CD14-positive monocyte (primary cell): Measurements from ENCODE around the gene OTX1. TPM values are rescaled to one million over a fixed set of nuclear protein-coding genes. Genes with fewer than 3 reads are reported as not detected.

Source experiments
- DNase-seq, 3 donors: peaks; one replicate each; pipeline ENCODE4 v3.0.0-alpha.2; 2011 to 2022
- H2AFZ ChIP-seq: 2 replicates; pipeline ENCODE4 v1.6.0; 2012; ENCODE audit warnings: mild to moderate bottlenecking, low read depth, low read length, inconsistent platforms; ENCODE audit not compliant: insufficient read depth, poor library complexity, severe bottlenecking
- H3K27ac ChIP-seq, 2 donors: 1 replicate in 1 of 2; 2 replicates in 1 of 2; pipeline ENCODE4 v1.5.1; 2012 to 2013; ENCODE audit warnings: low read length in 2 of 2, control low read depth in 1 of 2, inconsistent platforms in 1 of 2, low read depth in 1 of 2, mild to moderate bottlenecking in 1 of 2
- H3K27me3 ChIP-seq, 2 donors: one replicate each; pipeline versions ENCODE4 v1.6.0 to v1.6.1; 2011 to 2013; ENCODE audit warnings: low read length in 2 of 2; ENCODE audit not compliant: control insufficient read depth in 2 of 2, insufficient read depth in 2 of 2
- H3K36me3 ChIP-seq, 2 donors: replicated peaks in 1 of 2; 1 replicate in 1 of 2; 2 replicates in 1 of 2; pipeline versions ENCODE4 v1.5.1 to v1.6.1; 2012 to 2013; ENCODE audit warnings: low read length in 2 of 2, control low read depth in 1 of 2, inconsistent platforms in 1 of 2, mild to moderate bottlenecking in 1 of 2; ENCODE audit not compliant: insufficient read depth in 2 of 2, control insufficient read depth in 1 of 2
- H3K4me1 ChIP-seq, 2 donors: 1 replicate in 1 of 2; 2 replicates in 1 of 2; pipeline versions ENCODE4 v1.5.1 to v1.6.1; 2012 to 2013; ENCODE audit warnings: low read length in 2 of 2, control low read depth in 1 of 2, inconsistent platforms in 1 of 2, mild to moderate bottlenecking in 1 of 2, moderate library complexity in 1 of 2; ENCODE audit not compliant: insufficient read depth in 2 of 2, control insufficient read depth in 1 of 2
- H3K4me2 ChIP-seq: replicated peaks from 2 replicates; pipeline ENCODE3; 2012; ENCODE audit warnings: low read length, moderate library complexity, mild to moderate bottlenecking; ENCODE audit not compliant: poor library complexity, severe bottlenecking; ENCODE audit errors: extremely low read depth
- H3K4me3 ChIP-seq, 3 experiments: fragments of 200-600 bp in 1 of 3; sonication (generic) in 1 of 3; replicated peaks in 1 of 3; 1 replicate in 2 of 3; 2 replicates in 1 of 3; pipeline ENCODE4 v1.5.1; 2011 to 2013; ENCODE audit warnings: low read length in 3 of 3, mild to moderate bottlenecking in 3 of 3, control low read depth in 2 of 3, low read depth in 2 of 3, inconsistent platforms in 1 of 3, moderate library complexity in 1 of 3
- H3K79me2 ChIP-seq: 2 replicates; pipeline ENCODE4 v1.6.0; 2012; ENCODE audit warnings: mild to moderate bottlenecking, control low read depth, inconsistent platforms, low read length, moderate library complexity; ENCODE audit not compliant: insufficient read depth
- H3K9ac ChIP-seq: 2 replicates; pipeline ENCODE4 v1.6.0; 2017; ENCODE audit warnings: low read length, mild to moderate bottlenecking; ENCODE audit not compliant: insufficient read depth, poor library complexity, severe bottlenecking
- H3K9me3 ChIP-seq, 2 donors: replicated peaks in 1 of 2; 1 replicate in 1 of 2; 2 replicates in 1 of 2; pipeline versions ENCODE4 v1.5.1 to v1.6.1; 2012 to 2013; ENCODE audit warnings: low read length in 2 of 2, control low read depth in 1 of 2; ENCODE audit not compliant: control insufficient read depth in 1 of 2, insufficient read depth in 1 of 2
- H4K20me1 ChIP-seq: 2 replicates; pipeline ENCODE4 v1.6.0; 2012; ENCODE audit warnings: mild to moderate bottlenecking, low read length, control low read depth, moderate library complexity; ENCODE audit not compliant: insufficient read depth
- H3K27ac Mint-ChIP-seq, 7 donors: one replicate each; pipeline ENCODE4 v1.8.0; 2020; ENCODE audit warnings: mild to moderate bottlenecking in 7 of 7, mixed read lengths in 7 of 7, moderate library complexity in 6 of 7, inconsistent platforms in 2 of 7
- H3K27me3 Mint-ChIP-seq, 3 donors: one replicate each; pipeline ENCODE4 v1.8.0; 2021 to 2022; ENCODE audit warnings: low read depth in 3 of 3, mild to moderate bottlenecking in 3 of 3, mixed read lengths in 3 of 3, moderate library complexity in 3 of 3, inconsistent platforms in 1 of 3
- H3K36me3 Mint-ChIP-seq, 2 donors: one replicate each; pipeline ENCODE4 v1.8.0; 2020; ENCODE audit warnings: mixed read lengths in 2 of 2, inconsistent platforms in 1 of 2, mild to moderate bottlenecking in 1 of 2
- H3K4me1 Mint-ChIP-seq: one replicate; pipeline ENCODE4 v1.8.0; 2020; ENCODE audit warnings: mild to moderate bottlenecking, mixed read lengths
- H3K4me3 Mint-ChIP-seq, 2 donors: one replicate each; pipeline ENCODE4 v1.8.0; 2020; ENCODE audit warnings: mild to moderate bottlenecking in 2 of 2, mixed read lengths in 2 of 2, moderate library complexity in 1 of 2
- H3K9me3 Mint-ChIP-seq, 7 donors: one replicate each; pipeline ENCODE4 v1.8.0; 2020 to 2022; ENCODE audit warnings: mixed read lengths in 7 of 7, mild to moderate bottlenecking in 6 of 7, moderate library complexity in 6 of 7, inconsistent platforms in 2 of 7
- CTCF ChIP-seq: fragments of 200-600 bp; IDR thresholded peaks from one replicate; pipeline ENCODE4 v1.8.0; 2022; ENCODE audit warnings: antibody characterized with exemption, mild to moderate bottlenecking
- WGBS: methylation state at CpG from one replicate; pipeline ENCODE4 v1.1.5; 2013; ENCODE audit warnings: missing lambda C conversion rate; ENCODE audit not compliant: insufficient coverage; 5-methylcytosine and 5-hydroxymethylcytosine counted together
- intact Hi-C, 2 donors: fragments of 100-400 bp; cut with micrococcal nuclease; formaldehyde crosslinking; loops; one replicate each; pipeline versions ENCODE4 v1.15.0 to v1.15.1; 2023
- polyA plus RNA-seq, 3 donors: library from polyadenylated mRNA; depleted of rRNA in 1 of 3; unstranded in 2 of 3; stranded (reverse) in 1 of 3; fragments of 300-500 nt in 2 of 3; fragments of >200 nt in 1 of 3; fragmentation: Illumina TruSeq in 2 of 3; gene quantifications; 1 replicate in 2 of 3; 2 replicates in 1 of 3; pipeline ENCODE4 v1.2.3, GENCODE V29; 2012 to 2021

The OTX1 gene
- polyA plus RNA-seq, 3 donors = not detected

DNA sequence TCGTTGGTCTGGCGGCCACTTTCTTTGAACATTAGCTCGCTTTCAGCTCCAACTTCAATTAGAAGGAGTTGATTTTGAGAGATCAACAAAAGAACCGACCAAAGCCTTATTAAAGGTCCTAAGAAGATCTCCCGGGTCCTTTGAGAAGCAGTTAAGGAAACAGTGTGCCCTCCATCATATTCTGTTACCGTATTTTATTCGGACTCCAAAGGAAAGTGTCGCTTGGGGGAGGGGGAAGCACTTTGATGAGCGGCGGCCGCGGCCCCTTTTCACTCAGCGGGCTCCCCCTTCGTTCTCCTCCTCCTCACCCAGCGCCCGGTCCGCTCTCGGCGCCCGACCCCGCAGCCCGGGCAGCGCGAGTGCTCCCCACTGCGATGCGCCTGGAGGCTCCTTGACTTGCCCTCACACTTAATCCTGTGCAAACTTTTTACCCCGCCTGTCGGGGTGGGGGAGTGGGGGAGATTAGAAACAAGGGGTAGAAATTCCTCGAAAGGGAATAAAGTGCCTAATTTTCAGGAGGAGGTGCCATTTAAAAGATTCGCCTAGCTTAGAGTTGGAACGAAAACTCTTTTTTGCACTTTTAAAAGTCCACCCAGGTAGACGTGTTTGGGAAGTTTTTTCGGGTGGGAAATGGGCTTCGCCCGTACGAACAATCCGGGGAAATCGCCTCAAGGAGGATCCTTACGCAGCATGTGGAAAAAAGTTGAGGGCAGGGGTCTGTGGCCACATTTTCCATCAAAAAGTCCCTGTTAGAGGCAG is 1.2 kb upstream of the OTX1 start:
- intact Hi-C loops = no loop called here
- Histone ChIP-seq H3K36me3 (no peaks in the 10 kb centered on the region), H3K4me2 (peak overlapping the region; percentile 76), H3K79me2 (no peaks in the 10 kb centered on the region), H3K27me3 (peaks cover 76 to 93% of the 10 kb centered on the region in 2 donors), H3K9me3 (peaks cover 0 to 41% of the 10 kb centered on the region in 2 donors), H3K4me1 (peaks cover 26 to 62% of the 10 kb centered on the region in 2 donors), H3K9ac (no peak overlapping the region), H3K4me3 (peak overlapping the region in 1 of 3 experiments; percentile 52), H2AFZ (no peak overlapping the region), H3K27ac (no peak overlapping the region), H4K20me1 (no peaks in the 10 kb centered on the region)
- Mint-ChIP-seq H3K4me3 (peak overlapping the region; percentile 62 to 91), H3K4me1 (peaks cover 59% of the 10 kb centered on the region), H3K9me3 (peaks cover 0 to 43% (median 15%) of the 10 kb centered on the region in 7 donors), H3K36me3 (peaks cover 27% of the 10 kb centered on the region in 2 donors), H3K27ac (no peak overlapping the region), H3K27me3 (peaks cover 84 to 94% (median 86%) of the 10 kb centered on the region in 3 donors)
- WGBS = 0% methylated on average over 3 of the region's 39 CpGs
- no peak for DNase-seq
- TF ChIP-seq CTCF = no peak

DNA sequence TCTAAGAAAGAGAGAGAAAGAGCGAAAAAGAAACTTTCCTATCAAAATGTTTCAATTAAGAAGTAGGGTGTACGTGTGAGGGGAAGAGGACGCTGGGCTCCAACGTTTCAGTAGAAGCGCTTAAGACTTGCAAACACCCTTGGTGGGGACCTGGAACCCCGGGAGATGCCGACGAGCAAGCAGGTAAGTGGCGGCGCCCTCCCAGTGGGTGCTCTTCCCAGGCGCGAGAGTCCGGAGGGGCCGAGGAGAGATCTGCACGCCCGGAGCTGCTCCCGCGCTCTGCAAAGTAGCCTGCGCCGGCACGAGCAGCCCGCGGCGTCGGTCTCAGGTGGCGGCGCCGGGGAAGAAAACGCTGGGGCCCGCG is 678 bp upstream of the OTX1 start:
- Mint-ChIP-seq H3K27me3 (peaks cover 88 to 97% (median 92%) of the 10 kb centered on the region in 3 donors), H3K36me3 (peaks cover 25 to 29% of the 10 kb centered on the region in 2 donors), H3K4me1 (peaks cover 64% of the 10 kb centered on the region), H3K9me3 (peaks cover 0 to 49% (median 18%) of the 10 kb centered on the region in 7 donors), H3K4me3 (peak overlapping the region; percentile 62 to 91), H3K27ac (no peak overlapping the region)
- H3K9me3 ChIP-seq = peaks cover 1 to 47% of the 10 kb centered on the region in 2 donors
- under 1% methylated on average over 30 of the region's 31 CpGs for WGBS
- peak overlapping the region in 1 of 3 experiments; percentile 52 for H3K4me3 ChIP-seq
- peaks cover 82 to 94% of the 10 kb centered on the region in 2 donors for H3K27me3 ChIP-seq
- peaks cover 32 to 67% of the 10 kb centered on the region in 2 donors for H3K4me1 ChIP-seq
- no peak for DNase-seq
- no peaks in the 10 kb centered on the region for H4K20me1 ChIP-seq
- H3K4me2 ChIP-seq = peak overlapping the region; percentile 76
- intact Hi-C loops = no loop called here
- no peak overlapping the region for H2AFZ ChIP-seq
- no peaks in the 10 kb centered on the region for H3K36me3 ChIP-seq
- H3K9ac ChIP-seq = no peak overlapping the region
- H3K79me2 ChIP-seq = no peaks in the 10 kb centered on the region
- no peak for TF ChIP-seq CTCF
- H3K27ac ChIP-seq = no peak overlapping the region
